Astrocyte (in vitro differentiated cells and primary cell): ENCODE results near the gene C3orf38.

ENCODE experiments used
- CTCF ChIP-seq: IDR thresholded peaks from 2 replicates; pipeline ENCODE4 v1.5.1; 2011; ENCODE audit warnings: low read depth, mild to moderate bottlenecking, inconsistent platforms, low read length, moderate library complexity; ENCODE audit not compliant: insufficient read depth
- EZH2 ChIP-seq: IDR thresholded peaks from 2 replicates; pipeline ENCODE4 v1.6.1; 2012; ENCODE audit warnings: mild to moderate bottlenecking, low read length, inconsistent platforms; ENCODE audit not compliant: insufficient read depth

- TF ChIP-seq CTCF (no peak), EZH2 (no peak)
Observed at GRCh38 chr3:88192631-88193030, 42.9 kb downstream of the C3orf38 start.
